Motor neuron (in vitro differentiated cells): ENCODE data around the gene SPOCK1. TPM values are rescaled to one million over a fixed set of nuclear protein-coding genes. Genes with fewer than 3 reads are reported as not detected.

Experiments
- ATAC-seq, 8 experiments: fragments of 200-7000 bp; cut with Tn5 transposase; replicated peaks in 6 of 8; 2 replicates each; pipeline ENCODE4 v1.8.0; 2021; ENCODE audit warnings: mild to moderate bottlenecking in 8 of 8, moderate library complexity in 8 of 8
- H3K27ac ChIP-seq, 2 donors: fragments of 250-450 bp; sonication (Bioruptor Pico); 2 replicates each; pipeline ENCODE4 v1.9.0; 2021; ENCODE audit warnings: antibody characterized with exemption in 2 of 2, mild to moderate bottlenecking in 2 of 2, moderate library complexity in 1 of 2
- H3K4me1 ChIP-seq, 2 donors: fragments of 250-450 bp; sonication (Bioruptor Pico); replicated peaks in 1 of 2; 2 replicates each; pipeline ENCODE4 v1.6.1; 2021; ENCODE audit warnings: antibody characterized with exemption in 2 of 2, mild to moderate bottlenecking in 2 of 2, moderate library complexity in 1 of 2
- H3K4me3 ChIP-seq, 5 donors: fragments of 250-450 bp; sonication (Bioruptor Pico); 2 replicates each; pipeline ENCODE4 v1.9.0; 2021; ENCODE audit warnings: antibody characterized with exemption in 5 of 5, mild to moderate bottlenecking in 5 of 5, moderate library complexity in 4 of 5
- WGBS, 10 experiments: fragments of 450-650 bp; shearing (Covaris generic); methylation state at CpG; one replicate each; pipeline ENCODE4 v1.0.0; 2022; 5-methylcytosine and 5-hydroxymethylcytosine counted together
- in situ Hi-C, 9 experiments: fragments of 400-800 bp; cut with MboI; loops; one replicate each; pipeline ENCODE4 v1.15.0; 2021; ENCODE audit warnings: low sequenced_read_pairs in 9 of 9, low pct_unique_long_range_greater_than_20kb in 2 of 9; ENCODE audit not compliant: unreplicated experiment in 9 of 9
- total RNA-seq, 8 experiments: library from RNA; unstranded; fragments of 300-600 nt; gene quantifications; 2 replicates each; pipeline versions ENCODE4 v1.2.3 to v1.2.4, GENCODE V29; 2022

The SPOCK1 gene
- total RNA-seq, 8 experiments from 2014 or later: 9.4 to 154 (median 25.1) TPM

- ATAC-seq: no peak
- 78 to 97% (median 83%) methylated on average over 1 to 3 of the region's 3 CpGs; no CpG with 5 or more reads in 5 of the 10 experiments for WGBS, 10 experiments
- Histone ChIP-seq H3K4me1 (peaks cover 2 to 9% of the 10 kb centered on the region in 2 donors), H3K27ac (no peak overlapping the region), H3K4me3 (no peak overlapping the region)
- in situ Hi-C loops: no loop called here
Observed at GRCh38 chr5:137071526-137071925, 427.6 kb downstream of the SPOCK1 start.

GRCh38 chr5:137070521-137070920 lies 428.6 kb downstream of the SPOCK1 start:
- in situ Hi-C loops: no loop called here
- Histone ChIP-seq H3K4me1 (peaks cover 2 to 8% of the 10 kb centered on the region in 2 donors), H3K4me3 (no peak overlapping the region), H3K27ac (no peak overlapping the region)
- no peak for ATAC-seq
- 100% methylated on average over 1 of the region's 2 CpGs; no CpG with 5 or more reads in 6 of the 10 experiments for WGBS, 10 experiments

DNA sequence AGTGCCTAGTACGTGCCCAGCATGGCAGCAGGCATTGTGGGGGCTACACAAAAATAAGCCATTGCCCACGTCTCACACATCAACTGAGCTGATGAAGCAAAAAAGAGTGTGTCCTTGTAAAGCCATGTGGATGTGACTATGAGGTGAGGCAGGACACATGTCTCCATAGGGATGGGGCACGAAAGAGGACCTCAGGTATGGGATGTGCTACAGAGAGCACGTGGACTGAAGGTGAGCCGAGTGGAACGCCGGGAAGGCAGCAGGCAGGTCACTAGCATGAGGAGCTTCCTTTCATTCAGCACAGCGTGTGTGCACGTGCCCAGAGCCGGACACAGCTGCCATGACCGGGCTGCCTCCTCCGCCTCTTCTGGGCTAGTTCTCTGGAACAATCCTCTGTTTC lies 429.8 kb downstream of the SPOCK1 start:
- H3K4me1 ChIP-seq: peaks cover 2 to 5% of the 10 kb centered on the region in 2 donors
- in situ Hi-C loops: no loop called here
- WGBS, 10 experiments: 82 to 100% (median 96%) methylated on average over 2 to 10 of the region's 12 CpGs; no CpG with 5 or more reads in 4 of the 10 experiments
- no peak for ATAC-seq
- H3K4me3 ChIP-seq: no peak overlapping the region
- no peak overlapping the region for H3K27ac ChIP-seq

DNA sequence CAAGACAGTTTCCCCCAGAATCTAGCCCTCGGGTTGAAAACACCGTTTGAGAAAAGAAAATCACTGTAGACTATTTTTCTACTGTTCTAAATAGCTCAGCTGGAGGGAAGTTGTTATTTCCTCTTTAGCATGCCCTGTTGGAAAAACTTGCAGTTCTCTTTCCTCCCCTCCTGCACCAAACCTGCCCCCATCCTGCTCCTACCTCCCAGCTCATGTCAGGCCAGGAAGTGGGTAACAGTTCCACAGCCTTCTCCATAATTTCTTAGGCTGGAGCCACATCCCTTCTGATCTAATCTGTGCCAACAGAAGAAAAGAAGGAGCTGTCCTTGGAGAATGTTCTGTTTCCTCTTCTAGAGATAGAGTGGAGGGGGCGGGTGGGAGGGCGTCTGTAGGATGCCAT lies 437.7 kb downstream of the SPOCK1 start:
- ATAC-seq: no peak
- H3K4me1 ChIP-seq: no peaks in the 10 kb centered on the region
- in situ Hi-C loops: no loop called here
- WGBS, 10 experiments: 50 to 100% (median 65%) methylated on average over 2 to 3 of the region's 4 CpGs; no CpG with 5 or more reads in 5 of the 10 experiments
- H3K4me3 ChIP-seq: no peak overlapping the region
- no peak overlapping the region for H3K27ac ChIP-seq

- H3K4me3 ChIP-seq: no peak overlapping the region
- no peak for ATAC-seq
- 78 to 100% (median 91%) methylated on average over 1 to 4 of the region's 4 CpGs; no CpG with 5 or more reads in 1 of the 10 experiments for WGBS, 10 experiments
- in situ Hi-C loops: no loop called here
- no peaks in the 10 kb centered on the region for H3K4me1 ChIP-seq
- H3K27ac ChIP-seq: no peak overlapping the region
Observed at GRCh38 chr5:137058089-137058488, 441.0 kb downstream of the SPOCK1 start.

DNA sequence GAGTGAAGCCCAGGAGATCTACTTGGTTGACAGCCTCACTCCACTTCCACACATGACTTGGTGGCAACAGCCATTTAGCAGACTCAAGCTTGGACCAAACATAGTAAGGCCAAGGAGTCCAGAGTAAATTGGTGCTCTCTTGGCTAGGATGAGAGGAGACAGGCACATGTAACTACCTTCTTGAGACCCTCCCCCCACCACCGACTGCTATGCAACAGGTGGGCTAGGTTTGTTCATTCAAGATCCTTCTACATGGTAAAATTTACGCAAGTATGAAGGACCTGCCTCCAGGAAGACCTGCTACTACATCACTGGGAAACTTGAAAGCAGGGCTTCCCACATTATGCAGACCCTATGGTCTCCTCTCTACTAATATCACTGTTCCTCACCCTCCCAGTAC lies 442.4 kb downstream of the SPOCK1 start:
- no peak overlapping the region for H3K4me3 ChIP-seq
- H3K4me1 ChIP-seq: no peaks in the 10 kb centered on the region
- no peak overlapping the region for H3K27ac ChIP-seq
- no peak for ATAC-seq
- WGBS, 10 experiments: 100% methylated on average over 1 to 2 of the region's 2 CpGs; no CpG with 5 or more reads in 6 of the 10 experiments
- in situ Hi-C loops: no loop called here

DNA sequence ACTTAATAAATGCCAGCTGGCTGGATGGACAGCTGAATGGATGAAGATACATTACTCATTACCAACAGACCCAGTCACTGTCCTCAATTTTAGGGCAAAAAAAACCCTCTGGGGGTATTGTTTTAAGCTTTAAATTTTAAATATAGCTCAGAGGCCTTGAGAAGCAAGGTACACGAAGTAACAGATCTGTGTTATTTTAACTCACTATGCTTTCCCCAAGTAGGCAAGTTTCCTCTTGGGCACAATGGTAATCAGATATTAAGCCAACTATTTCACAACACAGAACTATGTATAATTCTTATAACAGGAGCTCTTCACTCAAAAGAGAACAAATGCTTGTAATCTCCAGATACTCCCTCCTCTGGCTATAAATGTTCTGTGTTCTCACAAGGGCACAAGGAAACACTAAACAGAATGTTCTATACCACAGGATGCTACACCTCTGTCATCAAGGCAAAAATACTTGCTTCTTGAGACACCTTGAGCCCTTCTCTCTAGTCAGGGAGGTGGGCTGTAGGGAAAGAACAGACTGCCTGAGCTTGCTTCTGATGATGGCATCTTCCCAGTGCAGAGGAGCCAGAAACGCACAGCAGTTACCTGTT lies 443.8 kb downstream of the SPOCK1 start:
- Histone ChIP-seq H3K27ac (no peak overlapping the region), H3K4me3 (no peak overlapping the region), H3K4me1 (no peaks in the 10 kb centered on the region)
- in situ Hi-C loops: no loop called here
- WGBS, 10 experiments: 20 to 100% (median 80%) methylated on average over 1 to 2 of the region's 2 CpGs; no CpG with 5 or more reads in 3 of the 10 experiments
- no peak for ATAC-seq

GRCh38 chr5:137054792-137055191 lies 444.3 kb downstream of the SPOCK1 start:
- Histone ChIP-seq H3K4me3 (no peak overlapping the region), H3K27ac (no peak overlapping the region), H3K4me1 (no peaks in the 10 kb centered on the region)
- ATAC-seq: no peak
- in situ Hi-C loops: no loop called here
- WGBS, 10 experiments: 71 to 88% (median 80%) methylated on average over 1 to 3 of the region's 3 CpGs

GRCh38 chr5:137054335-137054734 lies 444.8 kb downstream of the SPOCK1 start:
- in situ Hi-C loops: no loop called here
- H3K27ac ChIP-seq: no peak overlapping the region
- H3K4me3 ChIP-seq: no peak overlapping the region
- no peak for ATAC-seq
- H3K4me1 ChIP-seq: no peaks in the 10 kb centered on the region
- WGBS, 10 experiments: 78 to 100% (median 90%) methylated on average over 1 of the region's 1 CpG; no CpG with 5 or more reads in 4 of the 10 experiments

- peak in 1 of 8 experiments; percentile 57 for ATAC-seq
- in situ Hi-C loops: no loop called here
Observed at GRCh38 chr5:137051161-137051560, 448.0 kb downstream of the SPOCK1 start.

DNA sequence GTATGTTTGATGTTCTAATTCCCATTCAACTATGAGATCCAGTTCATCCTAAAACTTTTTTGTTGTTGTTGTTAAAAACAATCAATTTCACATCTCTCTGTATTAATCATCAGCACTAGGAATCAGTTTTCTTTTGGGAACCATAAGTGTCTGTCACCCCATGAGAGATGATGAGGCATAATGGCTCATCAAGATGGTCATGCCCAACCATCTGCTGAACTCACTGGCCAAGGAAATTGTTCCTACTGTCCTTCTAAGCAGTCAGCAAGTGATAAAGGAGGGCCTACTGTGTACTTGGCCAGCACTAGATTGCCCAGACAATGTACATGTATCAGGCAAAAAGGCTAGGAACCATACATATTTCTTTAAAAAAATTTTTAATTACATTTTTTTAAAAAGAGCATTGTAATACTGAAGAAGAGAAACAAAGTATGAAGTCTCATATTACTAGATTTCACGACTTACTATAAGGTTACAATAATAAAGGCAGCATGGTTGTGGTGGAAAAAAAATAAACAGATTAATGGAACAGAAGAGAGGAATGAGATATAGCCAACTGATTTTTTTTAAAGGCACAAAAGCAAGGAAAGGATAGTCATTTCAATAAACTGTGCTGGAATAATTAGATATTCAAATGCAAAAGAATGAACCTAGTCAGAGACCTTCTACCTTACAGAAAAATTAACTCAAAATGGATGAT lies 458.3 kb downstream of the SPOCK1 start:
- H3K4me1 ChIP-seq: peaks cover 19% of the 10 kb centered on the region in 2 donors
- H3K4me3 ChIP-seq: no peak overlapping the region
- in situ Hi-C loops: loop anchor here in 1 of 9 experiments (25.0 kb wide), 1 partner anchor 228 kb away; no protein-coding TSS in a partner anchor
- no peak for ATAC-seq
- no peak overlapping the region for H3K27ac ChIP-seq
- 25 to 100% (median 79%) methylated on average over 1 of the region's 1 CpG for WGBS, 10 experiments

More at GRCh38 chr5:137051161-137051560, 448.0 kb downstream of the SPOCK1 start:
- no peak overlapping the region for H3K4me3 ChIP-seq
- WGBS, 10 experiments: 79 to 97% (median 89%) methylated on average over 3 of the region's 3 CpGs; no CpG with 5 or more reads in 1 of the 10 experiments
- no peak overlapping the region for H3K27ac ChIP-seq
- H3K4me1 ChIP-seq: no peaks in the 10 kb centered on the region

DNA sequence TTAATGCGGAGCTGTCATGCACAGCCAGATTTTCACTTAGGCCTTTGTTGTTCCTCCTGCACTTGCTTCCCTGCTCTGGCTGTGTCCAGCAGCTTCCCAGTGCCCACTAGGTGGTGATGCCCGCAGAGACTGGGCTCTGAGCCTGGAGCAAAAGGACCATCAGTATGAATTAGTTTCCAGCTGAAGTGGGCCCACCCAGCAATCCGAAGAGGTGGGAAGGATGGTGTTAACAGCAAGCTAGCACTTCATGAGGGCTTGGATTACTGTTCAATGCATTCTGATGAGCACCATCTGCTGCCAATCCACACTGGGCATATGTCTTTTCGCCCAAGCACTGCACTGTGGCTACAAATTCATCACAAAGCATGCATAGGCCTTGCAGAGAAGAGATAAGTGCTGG lies 459.1 kb downstream of the SPOCK1 start:
- 73 to 100% (median 92%) methylated on average over 1 to 3 of the region's 4 CpGs; no CpG with 5 or more reads in 3 of the 10 experiments for WGBS, 10 experiments
- in situ Hi-C loops: loop anchor here in 1 of 9 experiments (25.0 kb wide), 1 partner anchor 228 kb away; no protein-coding TSS in a partner anchor
- no peak overlapping the region for H3K27ac ChIP-seq
- peaks cover 19 to 26% of the 10 kb centered on the region in 2 donors for H3K4me1 ChIP-seq
- no peak overlapping the region for H3K4me3 ChIP-seq
- ATAC-seq: no peak

DNA sequence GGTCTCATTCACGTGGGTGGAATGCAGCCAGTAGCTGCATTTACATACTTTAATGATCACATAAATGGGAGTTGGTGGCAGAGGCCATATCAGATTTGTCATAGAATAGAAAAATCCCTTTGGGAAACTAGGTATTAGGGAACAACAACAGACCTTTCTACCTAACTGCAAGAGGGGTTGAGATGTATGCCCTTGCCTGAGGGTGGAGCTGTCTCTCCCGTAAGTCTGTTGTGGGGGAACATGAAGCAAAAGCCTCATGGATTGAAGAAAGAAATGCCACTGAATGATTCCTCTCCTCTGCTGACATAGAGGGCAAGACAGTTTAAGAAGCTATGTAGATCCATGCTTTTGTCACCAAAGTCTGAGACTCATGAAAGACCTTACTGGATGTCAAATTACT lies 461.3 kb downstream of the SPOCK1 start:
- no peak for ATAC-seq
- in situ Hi-C loops: loop anchor here in 1 of 9 experiments (25.0 kb wide), 1 partner anchor 226 kb away; no protein-coding TSS in a partner anchor
- H3K27ac ChIP-seq: no peak overlapping the region

More for the DNA sequence above, 461.3 kb downstream of the SPOCK1 start:
- Histone ChIP-seq H3K4me3 (no peak overlapping the region), H3K4me1 (peaks cover 19 to 26% of the 10 kb centered on the region in 2 donors)
- WGBS, 10 experiments: 60 to 89% (median 81%) methylated on average over 1 to 2 of the region's 2 CpGs; no CpG with 5 or more reads in 6 of the 10 experiments
